ENCODE results near the gene FSHR.

Gene FSHR

DNA sequence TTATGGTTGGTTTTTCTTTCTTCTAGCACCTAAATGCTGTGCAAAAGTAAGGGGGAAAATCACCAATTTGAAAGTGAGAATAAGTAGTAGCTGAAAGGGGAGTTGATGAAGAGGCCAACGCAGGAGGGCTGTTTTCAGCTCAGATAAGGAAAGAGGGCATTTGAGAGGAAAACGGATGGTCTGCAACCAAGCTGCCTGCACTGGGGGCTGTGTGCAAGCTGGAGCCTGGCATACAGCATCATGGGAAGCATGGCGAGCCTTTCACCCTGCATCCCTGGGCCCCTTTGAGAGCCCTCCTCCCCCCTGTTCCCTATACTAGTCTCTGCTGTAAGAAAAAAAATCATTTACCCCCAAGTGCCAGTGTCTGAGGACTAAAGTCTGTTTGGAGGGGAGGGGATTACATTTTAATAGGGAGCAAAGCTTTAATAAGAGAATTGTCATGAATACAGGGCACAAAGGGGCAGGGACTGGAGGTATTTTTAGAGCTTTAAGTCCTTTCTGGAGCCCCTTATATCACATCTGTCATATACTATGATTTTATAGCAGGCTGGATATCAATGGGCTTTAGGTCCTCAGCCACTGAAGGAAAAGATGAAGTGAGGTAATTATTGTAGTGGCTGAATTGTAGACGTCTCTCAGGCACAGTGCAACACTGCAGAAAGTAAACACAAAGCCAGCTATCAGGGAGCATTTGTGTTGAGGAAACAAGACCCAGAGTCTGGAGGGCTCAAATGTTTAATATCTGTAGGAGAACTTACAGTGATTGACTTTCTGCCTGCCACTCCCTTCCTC lies 120.7 kb downstream of the FSHR start:
- Histone ChIP-seq H3K4me1 (ENCODE audit: control insufficient read depth in 1 of 2, insufficient read depth in 1 of 2, low read depth in 1 of 2, low read length in 1 of 2) (no peaks in the 10 kb centered on the region), H3K27me3 (no peaks in the 10 kb centered on the region), H3K36me3 (no peaks in the 10 kb centered on the region), H3K9me3 (no peaks in the 10 kb centered on the region), H3K27ac (no peak overlapping the region), H3K4me3 (ENCODE audit: low read depth in 1 of 2, low read length in 1 of 2) (no peak overlapping the region)
- TF ChIP-seq, protein P1, sequence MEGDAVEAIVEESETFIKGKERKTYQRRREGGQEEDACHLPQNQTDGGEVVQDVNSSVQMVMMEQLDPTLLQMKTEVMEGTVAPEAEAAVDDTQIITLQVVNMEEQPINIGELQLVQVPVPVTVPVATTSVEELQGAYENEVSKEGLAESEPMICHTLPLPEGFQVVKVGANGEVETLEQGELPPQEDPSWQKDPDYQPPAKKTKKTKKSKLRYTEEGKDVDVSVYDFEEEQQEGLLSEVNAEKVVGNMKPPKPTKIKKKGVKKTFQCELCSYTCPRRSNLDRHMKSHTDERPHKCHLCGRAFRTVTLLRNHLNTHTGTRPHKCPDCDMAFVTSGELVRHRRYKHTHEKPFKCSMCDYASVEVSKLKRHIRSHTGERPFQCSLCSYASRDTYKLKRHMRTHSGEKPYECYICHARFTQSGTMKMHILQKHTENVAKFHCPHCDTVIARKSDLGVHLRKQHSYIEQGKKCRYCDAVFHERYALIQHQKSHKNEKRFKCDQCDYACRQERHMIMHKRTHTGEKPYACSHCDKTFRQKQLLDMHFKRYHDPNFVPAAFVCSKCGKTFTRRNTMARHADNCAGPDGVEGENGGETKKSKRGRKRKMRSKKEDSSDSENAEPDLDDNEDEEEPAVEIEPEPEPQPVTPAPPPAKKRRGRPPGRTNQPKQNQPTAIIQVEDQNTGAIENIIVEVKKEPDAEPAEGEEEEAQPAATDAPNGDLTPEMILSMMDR (IDR thresholded peaks at IDR 0.05): no peak

DNA sequence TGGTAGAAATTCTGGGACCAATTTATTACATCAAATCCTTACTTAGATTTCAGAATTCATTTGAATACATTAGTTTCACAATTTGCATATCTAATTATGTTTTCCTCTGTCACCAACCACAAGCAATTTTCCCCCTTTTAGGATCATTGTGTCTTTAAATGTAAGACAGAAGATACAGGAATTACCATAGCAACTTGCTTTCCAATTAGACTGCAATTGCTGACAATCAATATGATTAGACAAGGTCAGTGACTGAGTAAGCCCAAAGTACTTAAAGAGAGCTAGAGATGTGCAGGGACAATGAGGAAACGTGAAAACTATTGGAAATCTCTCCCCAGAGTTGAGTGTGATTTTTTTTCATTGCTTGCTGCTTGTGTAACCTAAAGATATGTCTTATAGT lies 121.4 kb downstream of the FSHR start:
- Histone ChIP-seq H3K36me3 (no peaks in the 10 kb centered on the region), H3K9me3 (no peaks in the 10 kb centered on the region), H3K4me3 (ENCODE audit: low read depth in 1 of 2, low read length in 1 of 2) (no peak overlapping the region), H3K27ac (no peak overlapping the region), H3K27me3 (no peaks in the 10 kb centered on the region), H3K4me1 (ENCODE audit: control insufficient read depth in 1 of 2, insufficient read depth in 1 of 2, low read depth in 1 of 2, low read length in 1 of 2) (no peaks in the 10 kb centered on the region)
- TF ChIP-seq, protein P1 (IDR thresholded peaks at IDR 0.05): no peak

DNA sequence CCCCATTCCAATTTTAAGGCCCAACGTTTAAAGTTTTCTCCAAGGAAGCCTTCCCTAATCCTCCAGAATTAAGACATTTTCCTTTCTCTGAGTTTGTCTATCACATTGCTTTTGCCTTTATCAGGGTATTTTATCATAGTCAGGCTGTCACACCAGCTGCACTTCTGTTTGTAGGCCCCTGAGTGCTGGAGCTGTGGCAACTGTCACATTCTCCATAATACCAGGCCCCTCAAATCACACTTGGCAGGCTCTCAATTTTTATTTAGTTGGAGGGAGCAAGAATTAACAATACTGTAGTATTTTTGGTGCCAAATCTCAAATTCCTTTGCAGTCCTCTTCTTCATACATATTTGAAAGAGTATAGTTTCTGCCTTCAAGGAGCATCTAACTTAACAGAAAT lies 122.2 kb downstream of the FSHR start:
- no peak overlapping the region for H3K4me3 ChIP-seq (ENCODE audit: low read depth in 1 of 2, low read length in 1 of 2)
- H3K36me3 ChIP-seq: no peaks in the 10 kb centered on the region
- TF ChIP-seq, protein P1 (IDR thresholded peaks at IDR 0.05): no peak
- no peaks in the 10 kb centered on the region for H3K9me3 ChIP-seq
- H3K27ac ChIP-seq: no peak overlapping the region
- no peaks in the 10 kb centered on the region for H3K4me1 ChIP-seq (ENCODE audit: control insufficient read depth in 1 of 2, insufficient read depth in 1 of 2, low read depth in 1 of 2, low read length in 1 of 2)
- no peaks in the 10 kb centered on the region for H3K27me3 ChIP-seq

GRCh38 chr2:49029406-49029805 lies 124.9 kb downstream of the FSHR start:
- Histone ChIP-seq H3K27ac (no peak overlapping the region), H3K4me1 (ENCODE audit: control insufficient read depth in 1 of 2, insufficient read depth in 1 of 2, low read depth in 1 of 2, low read length in 1 of 2) (no peaks in the 10 kb centered on the region), H3K9me3 (no peaks in the 10 kb centered on the region), H3K27me3 (no peaks in the 10 kb centered on the region), H3K36me3 (no peaks in the 10 kb centered on the region), H3K4me3 (ENCODE audit: low read depth in 1 of 2, low read length in 1 of 2) (no peak overlapping the region)
- TF ChIP-seq, protein P1 (IDR thresholded peaks at IDR 0.05): no peak

DNA sequence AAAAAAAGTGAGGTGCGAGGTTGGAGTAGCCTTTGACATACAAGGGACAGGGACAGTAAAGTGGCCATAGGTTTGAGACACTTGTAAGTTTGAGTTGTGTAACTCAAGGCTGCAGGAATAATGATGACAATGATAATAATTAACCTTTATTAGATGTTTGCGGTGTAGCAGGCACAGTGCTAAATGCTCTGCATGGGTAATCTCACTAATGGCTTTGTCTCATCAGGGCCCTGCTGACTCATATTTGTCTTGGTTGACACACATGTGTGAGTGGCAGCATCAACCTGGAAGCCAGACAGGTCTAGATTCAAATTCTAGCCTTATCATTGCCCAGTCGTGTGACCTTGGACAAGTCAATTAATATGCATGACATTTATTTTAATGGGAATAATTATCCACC lies 126.2 kb downstream of the FSHR start:
- Histone ChIP-seq H3K9me3 (no peaks in the 10 kb centered on the region), H3K27me3 (no peaks in the 10 kb centered on the region), H3K4me3 (ENCODE audit: low read depth in 1 of 2, low read length in 1 of 2) (no peak overlapping the region), H3K36me3 (no peaks in the 10 kb centered on the region), H3K4me1 (ENCODE audit: control insufficient read depth in 1 of 2, insufficient read depth in 1 of 2, low read depth in 1 of 2, low read length in 1 of 2) (no peaks in the 10 kb centered on the region), H3K27ac (no peak overlapping the region)
- TF ChIP-seq, protein P1 (IDR thresholded peaks at IDR 0.05): no peak
